ENCODE measurements around the gene KRT6A.
A peak's percentile ranks its signal among the peaks of the same experiment; 100 is the strongest.

The KRT6A gene

DNA sequence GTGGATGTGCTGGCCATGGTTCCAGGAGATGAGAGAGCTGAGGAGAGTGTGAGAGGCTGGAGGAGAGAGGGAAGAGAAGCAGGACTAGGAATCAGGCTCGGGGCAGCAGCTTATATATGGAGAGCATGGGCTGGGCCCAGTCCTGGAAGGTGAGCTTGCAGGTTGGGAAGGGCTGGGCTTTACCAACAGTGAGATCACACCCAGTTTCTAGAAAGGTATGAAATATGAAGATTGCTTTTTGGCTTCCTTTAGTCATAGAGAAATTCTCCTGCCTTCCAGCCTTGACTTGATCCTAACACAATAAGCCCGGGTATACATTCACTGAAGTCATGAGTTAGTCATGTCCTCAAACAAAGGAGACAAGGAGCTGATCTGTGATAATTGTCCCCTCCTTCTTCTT lies at the start of gene KRT6A:
Gene KRT6A, minus strand, starts transcription at position 86 of the 400 bp plus-strand sequence. Its CDS starts 69 bp downstream, at position 17.
- no peak for DNase-seq

DNA sequence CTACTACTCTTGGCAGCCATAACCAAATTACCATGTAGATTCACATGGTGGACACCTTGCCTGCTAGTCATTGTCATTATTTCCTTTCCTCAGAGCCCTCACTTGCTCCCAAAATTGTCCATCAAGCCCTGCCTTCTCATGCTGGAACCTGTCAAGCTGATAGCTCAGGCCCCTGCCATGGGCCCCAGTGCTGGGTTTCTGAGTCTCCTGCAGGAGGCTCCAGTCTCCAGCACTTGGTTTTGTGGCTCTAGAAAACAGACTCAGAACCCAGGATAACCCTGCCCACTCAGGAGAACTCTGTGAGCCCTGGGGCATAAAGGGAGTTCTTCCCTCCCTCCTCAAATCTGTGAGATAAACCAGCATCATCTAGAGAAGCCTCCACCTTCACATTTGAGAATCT lies 49.1 kb upstream of the KRT6A start:
- no peak for DNase-seq

DNA sequence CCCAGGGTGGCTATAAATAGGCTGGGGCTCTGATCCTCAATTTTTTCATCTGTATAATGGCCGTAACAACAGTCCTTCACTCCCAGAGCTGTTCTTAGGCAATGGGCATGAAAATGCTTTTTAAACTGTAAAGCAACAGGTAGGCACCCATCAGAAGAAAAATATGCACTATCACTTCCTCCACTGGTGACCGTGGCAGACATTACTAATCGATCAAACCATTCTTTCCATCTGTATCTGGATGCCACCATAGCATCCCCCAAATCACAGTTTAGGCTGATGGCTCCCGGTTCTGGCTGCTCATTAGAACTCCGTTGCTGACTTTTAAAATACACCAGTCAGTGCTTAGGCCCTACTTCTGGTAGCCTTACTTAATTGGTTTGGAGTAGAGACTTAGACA lies 48.7 kb upstream of the KRT6A start:
- DNase-seq: no peak

DNA sequence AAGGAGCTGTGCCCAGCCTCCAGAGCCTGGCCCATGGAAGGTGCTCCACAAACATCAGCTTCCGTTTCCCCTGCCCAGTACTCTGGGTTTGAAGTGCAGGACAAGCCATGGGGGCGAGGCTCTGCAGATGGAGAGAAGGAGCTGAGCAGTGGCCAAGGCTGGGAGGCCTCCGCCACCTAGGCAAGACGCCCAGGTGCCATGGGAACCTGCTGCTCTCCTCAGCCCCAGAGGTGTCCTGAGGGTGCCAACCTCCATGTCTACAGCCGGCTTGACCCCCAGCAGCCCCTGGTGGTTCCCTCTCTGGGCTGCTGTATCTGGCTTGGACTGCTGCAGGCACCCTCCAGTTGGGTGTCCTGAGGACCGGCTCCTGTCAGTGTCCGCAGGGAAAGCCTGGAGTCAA lies 47.5 kb upstream of the KRT6A start:
- no peak for DNase-seq

DNA sequence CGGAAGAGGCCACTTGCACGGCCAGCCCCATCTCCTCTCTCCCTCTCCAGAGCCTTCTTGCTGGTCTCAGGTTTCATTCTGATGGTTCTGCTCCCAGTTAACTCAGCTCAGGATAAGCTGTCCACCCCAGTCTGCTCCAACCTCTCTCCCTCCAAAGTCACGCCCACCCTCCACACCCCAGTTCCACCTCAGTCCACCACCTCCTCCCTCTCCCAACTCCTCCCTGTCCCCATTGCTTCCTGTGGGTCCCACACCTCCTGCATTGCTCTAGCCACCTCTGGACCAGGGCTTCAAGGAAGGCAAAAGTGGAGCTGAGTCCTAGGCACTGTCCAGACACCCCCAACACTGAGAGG lies 46.7 kb upstream of the KRT6A start:
- no peak for DNase-seq

DNA sequence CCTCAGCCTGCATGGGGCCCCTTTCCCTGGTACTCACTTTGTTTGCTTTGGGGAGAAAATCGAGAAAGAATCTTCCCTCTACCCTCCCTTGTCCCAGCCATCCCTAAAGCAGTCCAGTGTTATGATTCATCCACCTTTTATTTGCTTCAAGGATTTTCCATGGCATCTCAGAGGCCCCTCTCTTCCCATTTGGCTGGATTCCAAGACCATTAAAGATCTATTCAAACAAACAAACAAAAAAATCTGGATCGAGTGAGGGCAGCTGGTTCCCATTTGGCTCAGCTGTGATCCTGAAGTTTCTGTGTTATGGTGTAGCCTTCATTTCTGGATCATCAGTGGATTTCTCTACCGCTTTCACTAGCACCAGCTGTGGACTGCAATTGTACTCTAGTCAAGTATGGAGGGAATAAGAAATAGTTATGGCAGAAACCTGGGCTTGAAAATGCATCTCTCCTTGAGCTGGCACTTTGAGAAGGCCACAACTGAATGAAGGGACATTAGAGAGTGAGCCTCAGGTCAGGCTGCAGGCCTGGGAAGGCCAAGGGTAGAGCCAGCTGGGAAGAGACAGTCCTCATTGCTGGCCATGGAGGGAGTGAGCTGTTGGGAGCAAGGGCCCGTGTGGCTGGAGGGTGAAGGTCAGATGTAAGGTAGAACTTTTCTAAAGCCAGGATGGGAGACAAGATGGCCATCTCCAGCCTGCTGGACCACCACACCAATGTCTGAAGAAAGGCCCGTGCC lies 46.2 kb upstream of the KRT6A start:
- peak; percentile 87 for DNase-seq

DNA sequence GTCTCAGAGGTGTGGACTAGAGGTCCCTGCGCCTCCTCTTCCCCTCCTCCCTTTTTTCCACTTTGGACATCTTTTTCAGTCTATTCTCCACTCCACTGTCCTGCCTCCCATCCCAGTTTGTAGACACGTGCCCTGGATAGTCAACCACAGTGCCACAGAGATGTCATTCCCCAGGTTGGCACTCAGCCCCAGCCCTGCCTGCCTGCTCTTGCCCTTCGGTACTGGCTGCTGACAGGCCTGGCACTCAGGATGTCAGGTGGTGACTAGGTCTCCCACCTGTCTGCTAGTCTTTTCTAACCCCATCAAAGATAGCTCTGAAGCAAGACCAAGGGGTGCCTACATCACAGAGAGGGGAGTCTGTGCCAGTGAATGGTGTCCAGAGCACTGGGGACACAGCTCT lies 44.0 kb upstream of the KRT6A start:
- no peak for DNase-seq

DNA sequence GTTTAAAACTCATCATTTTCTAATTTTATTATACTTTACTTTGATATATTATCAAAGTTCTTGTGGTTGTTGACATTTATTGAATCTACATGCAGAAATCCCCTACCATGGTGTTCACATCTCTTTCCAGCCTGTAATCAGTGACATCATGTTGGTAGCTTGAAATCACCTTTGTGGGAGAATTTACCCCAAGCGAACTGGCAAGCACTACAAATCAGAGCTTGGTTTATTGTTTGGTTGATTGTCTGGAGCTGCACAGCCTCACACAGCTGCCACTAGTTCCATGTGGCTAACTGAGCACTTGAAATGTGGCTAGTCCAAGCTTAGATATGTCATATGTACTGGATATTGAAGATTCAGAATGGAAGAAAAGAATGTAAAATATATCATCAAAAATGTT lies 42.5 kb upstream of the KRT6A start:
- no peak for DNase-seq

DNA sequence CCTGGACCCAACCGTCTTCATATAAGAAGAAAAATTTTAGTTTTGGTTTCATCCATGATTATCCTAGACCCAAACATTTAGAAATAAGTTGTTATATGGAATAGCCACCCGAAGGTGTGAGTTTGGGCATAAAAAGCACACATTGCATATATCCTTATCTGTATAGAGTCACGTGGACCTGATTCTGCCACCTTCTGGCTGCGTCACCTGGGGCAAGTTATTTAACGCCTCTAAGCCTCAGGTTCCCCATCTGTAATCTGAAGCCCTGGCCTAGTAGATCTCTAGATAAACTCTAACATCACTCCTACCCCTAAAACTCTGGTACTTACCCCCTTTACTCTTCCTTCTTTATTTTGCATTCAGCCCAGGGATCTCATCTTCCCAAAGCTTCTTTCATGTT lies 41.4 kb upstream of the KRT6A start:
- peak; percentile 11 for DNase-seq

DNA sequence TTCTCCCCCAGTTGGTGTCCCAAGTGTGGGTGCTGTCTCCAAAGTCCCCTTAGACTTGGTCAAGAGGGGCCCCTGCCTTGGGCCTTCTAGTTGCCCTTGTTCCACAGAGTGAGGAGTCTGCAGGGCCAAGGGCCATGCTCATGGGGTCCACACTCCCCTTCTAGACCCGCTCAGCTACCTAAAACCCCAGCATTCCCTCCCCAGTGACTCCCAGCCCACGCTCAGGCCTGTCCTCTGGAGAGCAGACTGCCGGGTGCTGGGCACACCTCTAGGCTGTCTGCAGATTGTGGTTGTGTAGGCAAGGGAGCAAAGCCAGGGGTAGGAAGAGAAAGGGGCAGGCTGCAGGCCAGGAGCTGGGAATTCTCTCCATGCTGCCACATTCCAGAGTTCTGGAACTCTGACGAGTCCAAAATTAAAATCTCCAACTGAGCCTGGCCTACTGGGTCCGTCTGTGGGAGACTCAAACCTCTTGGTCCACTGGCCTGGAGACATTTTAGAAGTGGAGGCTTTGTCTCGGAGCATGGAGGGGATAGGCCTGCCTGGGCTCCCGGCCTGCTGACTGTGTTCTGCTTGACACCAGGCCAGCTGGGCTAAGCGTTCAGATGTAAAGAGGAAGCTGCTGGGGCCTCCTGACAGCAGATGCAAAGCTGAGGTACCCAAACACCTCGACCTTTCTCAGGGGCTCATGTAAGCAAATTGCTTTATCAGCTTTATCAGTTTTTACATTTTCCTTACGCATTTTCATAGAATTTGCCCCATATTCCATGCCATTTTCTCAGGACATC lies 40.8 kb upstream of the KRT6A start:
- DNase-seq: no peak

DNA sequence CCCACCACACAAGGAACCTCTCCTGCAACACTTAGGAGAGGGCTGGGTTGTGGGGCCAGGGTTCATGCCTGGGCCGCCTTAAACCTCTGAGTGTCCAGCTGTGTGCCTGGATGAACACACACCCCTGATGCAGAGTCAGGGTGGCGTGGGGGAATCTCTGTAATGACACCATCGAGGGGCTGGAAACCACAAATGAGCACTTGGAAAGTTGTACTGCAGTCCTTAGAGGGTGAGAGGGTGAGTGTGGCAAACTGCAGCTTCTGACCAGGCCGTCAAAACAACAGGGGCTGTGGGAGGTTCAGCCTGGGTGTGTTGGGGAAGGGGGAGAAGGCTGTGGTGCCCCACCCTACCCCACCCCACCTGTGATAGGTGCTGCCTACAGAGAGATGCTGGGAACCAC lies 39.6 kb upstream of the KRT6A start:
- no peak for DNase-seq

DNA sequence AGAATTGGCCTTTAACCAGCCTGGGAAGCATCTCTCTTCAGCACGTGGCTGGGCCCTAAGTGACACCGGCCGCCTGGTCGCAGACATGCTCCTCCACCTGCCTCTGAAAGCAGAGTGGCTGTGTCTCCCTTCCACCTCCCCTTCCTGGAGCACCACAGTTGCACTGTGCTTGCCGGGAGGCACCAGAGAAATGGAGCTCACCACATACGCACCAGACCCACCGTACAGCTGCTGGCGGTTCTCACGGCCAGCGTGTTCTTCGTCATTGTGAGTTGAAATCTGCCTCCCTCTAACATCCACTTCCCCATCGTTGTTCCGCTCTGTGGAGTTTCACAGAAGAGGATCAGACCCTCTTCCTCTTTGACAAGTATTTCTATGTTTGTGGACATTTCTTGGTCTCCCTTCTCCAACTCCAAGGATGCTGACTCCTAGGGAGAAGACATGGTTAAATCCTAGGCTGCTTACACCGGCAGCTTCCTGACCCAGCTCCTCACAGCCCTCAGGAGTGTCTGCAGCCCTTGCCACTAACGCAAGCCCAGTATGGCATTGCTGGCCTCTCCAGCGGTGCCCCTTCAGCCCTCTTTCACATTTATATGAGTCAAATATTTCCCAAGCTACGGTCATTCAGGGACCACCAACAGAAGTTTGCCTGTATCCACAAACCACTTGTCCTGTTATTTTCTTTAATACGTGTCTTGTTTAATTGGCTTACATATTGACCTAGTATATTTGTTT lies 38.7 kb upstream of the KRT6A start:
- no peak for DNase-seq

DNA sequence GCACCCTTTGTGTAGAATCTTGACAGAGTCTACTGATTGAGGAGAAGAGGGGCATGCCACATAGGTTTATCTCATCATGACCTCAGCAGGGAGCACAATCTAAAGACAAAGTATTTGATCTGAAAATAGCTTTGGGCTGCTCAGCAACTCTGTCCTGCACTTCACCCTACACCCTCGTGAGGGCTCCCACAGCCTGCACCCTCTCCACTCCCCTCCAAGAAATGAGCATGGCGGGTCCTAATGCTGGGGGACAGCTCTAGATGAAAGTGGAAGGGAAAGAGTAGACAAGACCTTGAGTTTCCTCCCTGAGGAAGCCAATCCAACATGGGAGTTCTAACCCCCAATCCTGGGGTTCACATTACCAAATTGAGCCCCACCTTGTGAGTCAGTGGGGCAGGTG lies 37.8 kb upstream of the KRT6A start:
- no peak for DNase-seq

DNA sequence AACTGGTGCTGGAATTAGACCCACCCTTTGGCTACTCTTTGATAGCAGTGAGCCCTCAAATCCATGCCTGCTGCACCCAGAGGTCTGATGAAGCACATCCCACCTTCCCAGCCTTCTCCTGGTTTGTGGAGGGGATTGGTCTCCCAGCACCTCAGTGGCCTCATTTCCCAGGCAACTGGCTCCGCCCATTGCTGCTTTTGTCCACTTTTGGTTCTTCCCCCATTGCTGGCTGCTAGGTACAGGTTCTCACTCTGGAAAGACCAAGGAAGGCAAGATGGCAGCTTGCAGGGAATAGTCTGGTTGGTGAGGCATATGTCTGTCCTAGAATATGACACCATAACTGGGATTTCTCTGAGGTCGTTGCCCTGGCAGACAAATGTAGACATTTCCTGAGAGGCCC lies 37.3 kb upstream of the KRT6A start:
- DNase-seq: no peak

DNA sequence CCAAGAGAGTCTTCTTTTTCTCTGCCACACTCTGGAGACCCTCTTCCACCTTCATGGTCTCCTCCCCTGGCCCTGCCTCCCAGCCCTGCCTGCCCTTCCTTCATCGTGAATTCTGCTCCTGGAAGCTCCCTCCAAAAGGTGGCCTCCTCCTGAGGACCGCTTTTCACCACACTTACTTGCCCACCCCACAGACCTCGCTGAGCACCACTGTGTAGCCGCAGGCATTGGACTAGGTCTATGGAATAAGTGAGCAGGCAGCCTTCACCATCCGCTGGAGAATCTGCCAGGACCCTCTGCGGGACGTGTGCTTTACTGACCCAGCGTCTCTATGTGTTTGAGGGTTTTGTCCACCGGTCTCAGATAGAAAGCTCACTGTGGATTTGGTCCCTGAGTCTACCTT lies 36.8 kb upstream of the KRT6A start:
- no peak for DNase-seq

DNA sequence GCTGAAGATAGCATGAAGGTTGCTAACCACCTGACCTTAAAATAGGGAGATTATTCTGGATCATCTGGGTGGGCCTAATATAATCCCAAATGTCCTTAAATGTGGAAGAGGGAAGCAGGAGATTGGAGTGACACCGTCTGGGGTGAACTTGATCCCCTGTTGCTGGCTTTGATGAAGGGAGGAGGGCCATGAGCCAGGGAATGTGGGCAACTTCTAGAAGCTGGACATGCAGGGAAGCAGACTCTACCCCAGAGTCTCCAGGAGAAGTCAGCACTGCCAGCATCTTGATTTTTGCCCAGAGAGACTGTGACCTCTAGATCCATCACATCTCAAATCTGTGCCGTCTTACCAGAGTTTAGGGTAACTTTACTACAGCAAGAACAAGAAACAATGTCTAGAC lies 36.4 kb upstream of the KRT6A start:
- no peak for DNase-seq

DNA sequence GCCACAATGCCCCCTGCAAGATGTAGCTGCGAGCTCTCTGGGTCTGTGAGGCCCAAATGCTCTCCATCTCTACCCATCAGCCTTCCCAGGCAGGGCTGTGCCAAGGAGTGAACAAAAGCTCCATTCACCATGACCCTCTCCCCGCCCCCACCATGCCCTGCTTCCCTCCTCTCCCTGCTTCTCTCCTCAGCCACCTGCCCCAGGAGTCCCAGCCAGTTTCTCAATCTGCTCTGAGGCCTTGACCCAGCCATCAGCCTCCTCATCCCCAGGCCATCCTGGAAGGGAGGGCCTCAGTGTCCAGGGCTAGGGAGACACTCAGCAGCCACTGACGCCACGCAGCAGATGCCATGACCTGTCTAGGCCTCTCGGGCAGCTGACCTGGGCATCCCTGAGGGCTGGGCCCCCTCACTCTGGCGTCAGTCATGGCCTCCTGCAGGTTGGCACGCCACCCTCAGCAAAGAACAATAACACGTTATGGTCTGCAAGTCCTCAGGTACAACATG lies 35.6 kb upstream of the KRT6A start:
- DNase-seq: no peak

DNA sequence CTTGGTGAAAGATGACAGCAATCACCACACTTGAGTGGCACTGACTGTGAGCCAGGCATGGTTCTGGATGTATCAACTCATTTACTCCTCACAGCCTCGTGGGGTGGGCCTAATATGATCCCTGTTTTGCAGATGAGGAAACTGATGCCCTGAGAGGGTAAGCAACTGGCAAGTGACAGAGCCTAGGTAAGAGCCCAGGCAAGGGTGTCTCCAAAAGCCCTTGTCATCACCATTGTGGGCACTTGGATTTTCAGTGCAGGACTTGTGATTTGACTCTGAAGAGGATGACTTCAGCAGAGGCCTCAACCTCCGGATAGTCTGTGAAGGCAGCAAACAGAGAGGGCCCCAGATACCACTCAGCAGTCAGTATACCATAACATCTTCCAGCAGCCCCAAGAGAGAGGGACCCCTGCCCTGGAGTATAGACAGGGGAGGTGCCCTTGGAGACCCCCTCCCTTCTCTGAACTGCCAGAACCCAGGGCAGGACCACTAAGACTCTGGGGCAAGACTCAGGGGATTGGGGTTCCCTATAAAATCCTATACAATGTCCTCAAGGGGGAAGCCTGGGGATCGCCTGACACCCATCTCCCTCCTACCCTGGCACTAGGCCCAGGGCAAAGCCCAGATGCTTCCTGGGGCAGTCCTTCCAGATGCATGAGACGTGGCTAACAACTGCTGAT lies 34.2 kb upstream of the KRT6A start:
- DNase-seq: no peak

DNA sequence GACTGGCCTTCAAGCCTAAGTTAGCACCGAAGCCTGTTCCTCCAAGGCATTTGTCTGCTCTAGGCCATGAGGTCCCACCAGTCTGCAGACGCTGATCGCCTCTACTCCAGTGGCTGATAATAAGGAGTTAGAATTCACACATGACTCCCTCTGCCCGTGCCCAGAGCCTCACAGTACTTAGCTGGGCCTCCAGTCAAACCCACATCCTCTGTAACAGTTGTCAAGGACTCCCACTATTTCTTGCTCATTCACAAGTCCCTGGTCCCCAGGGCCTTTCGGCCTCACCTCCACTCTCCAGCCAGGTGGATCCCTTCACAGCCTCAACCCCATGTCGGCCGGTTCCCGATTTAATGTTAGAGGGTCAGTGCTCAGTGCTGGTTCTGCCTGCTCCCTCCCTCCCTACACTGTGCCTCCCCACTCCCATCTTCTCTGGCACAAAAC lies 33.5 kb upstream of the KRT6A start:
- no peak for DNase-seq

DNA sequence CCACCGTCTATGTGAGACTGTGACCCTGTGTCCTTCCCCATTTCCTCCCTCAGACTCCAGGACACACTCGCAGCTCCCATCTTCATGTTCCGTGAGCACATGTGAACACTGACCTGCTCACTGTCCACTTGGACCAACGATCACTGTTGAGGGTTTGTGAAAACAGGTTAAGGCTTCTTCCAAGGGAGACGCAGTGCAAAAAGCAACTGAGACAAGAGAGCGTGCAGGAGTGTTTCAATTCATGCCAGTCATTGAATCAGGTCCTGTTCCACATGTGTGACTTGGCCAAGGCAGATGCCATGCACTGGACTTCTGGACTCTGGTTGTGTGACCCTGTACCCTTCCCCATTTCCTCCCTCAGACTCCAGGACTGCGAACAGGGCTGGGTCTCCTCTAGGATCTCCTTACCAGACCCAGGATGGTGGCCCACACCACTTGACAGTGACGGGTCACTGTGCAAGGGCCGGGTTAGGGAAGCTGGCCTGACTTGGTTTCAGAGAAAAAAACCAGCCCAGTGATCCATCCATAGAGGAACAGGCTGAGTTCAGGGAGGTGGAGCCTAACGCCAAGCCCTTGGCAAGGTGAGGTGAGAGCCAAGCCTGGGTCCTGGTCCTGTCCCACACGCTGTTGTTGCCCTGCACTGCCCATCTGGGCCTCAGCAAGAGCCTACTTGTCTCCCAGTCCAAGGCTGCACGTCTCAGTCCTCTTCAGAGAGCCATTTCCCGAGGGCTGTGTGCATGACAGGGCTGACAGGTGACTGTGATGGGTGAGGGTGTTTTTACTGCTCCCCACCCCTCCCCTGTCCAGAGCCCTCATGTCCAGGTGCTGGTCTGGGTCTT lies 32.8 kb upstream of the KRT6A start:
- DNase-seq: no peak

DNA sequence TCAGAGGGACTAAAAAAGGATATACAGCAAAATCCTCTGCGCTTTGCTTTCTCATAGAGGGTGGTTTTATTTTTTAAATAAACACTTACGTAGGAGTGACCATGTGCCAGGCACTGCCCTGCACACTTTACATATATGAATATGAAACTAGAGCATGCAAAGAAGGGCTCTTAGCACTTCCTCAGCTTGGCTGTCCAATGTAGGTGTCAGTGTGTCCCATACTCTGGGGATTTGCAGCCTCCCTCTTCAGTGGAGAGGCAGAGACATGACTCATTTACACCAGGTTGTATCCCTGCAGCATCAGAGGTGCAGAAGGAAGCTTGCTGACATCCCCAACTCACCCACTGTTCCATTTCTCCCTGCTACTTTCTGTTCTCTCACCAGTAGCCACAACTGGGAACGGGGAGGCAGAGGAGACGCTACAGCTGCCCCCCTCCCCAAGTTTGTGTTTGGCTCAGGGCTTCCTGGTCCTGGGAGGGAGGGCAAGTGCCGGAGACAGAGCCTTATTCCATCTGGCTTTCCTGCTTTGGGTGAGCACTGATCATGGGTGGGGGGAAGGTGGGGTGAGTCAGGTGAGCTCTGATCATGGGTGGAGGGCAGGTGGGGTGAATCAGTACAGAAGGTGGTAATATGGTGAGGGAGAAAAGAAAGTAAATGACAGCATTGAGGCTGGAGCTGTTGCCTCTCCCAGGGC lies 32.0 kb upstream of the KRT6A start:
- DNase-seq: no peak
